T-helper 2 cell treated with Interferon-gamma antibody and Interleukin-4, amounts not matched to agents 5 μg/mL and 100 μg/mL, for 36 hours (primary cell): ENCODE data around the gene SLC10A2.

Source experiments
- DNase-seq: peaks from one replicate; pipeline ENCODE4 v3.0.0; 2021; ENCODE audit warnings: low spot score
- H3K27ac Mint-ChIP-seq: one replicate; pipeline ENCODE4 v1.8.0; 2021; ENCODE audit warnings: mild to moderate bottlenecking, mixed read lengths
- H3K27me3 Mint-ChIP-seq: one replicate; pipeline ENCODE4 v1.8.0; 2021; ENCODE audit warnings: low read depth, mixed read lengths
- H3K36me3 Mint-ChIP-seq: one replicate; pipeline ENCODE4 v1.8.0; 2021; ENCODE audit warnings: low read depth, mixed read lengths
- H3K4me1 Mint-ChIP-seq: one replicate; pipeline ENCODE4 v1.8.0; 2021; ENCODE audit warnings: low read depth, mixed read lengths
- H3K4me3 Mint-ChIP-seq: one replicate; pipeline ENCODE4 v1.8.0; 2022; ENCODE audit warnings: mild to moderate bottlenecking, moderate library complexity, mixed read lengths
- H3K9me3 Mint-ChIP-seq: one replicate; pipeline ENCODE4 v1.8.0; 2021; ENCODE audit warnings: mixed read lengths

SLC10A2 gene

GRCh38 chr13:103031332-103031873 is 34.8 kb downstream of the SLC10A2 start:
- no peaks in the 10 kb centered on the region for H3K4me1 Mint-ChIP-seq
- DNase-seq = no peak
- no peaks in the 10 kb centered on the region for H3K27me3 Mint-ChIP-seq
- H3K9me3 Mint-ChIP-seq = no peaks in the 10 kb centered on the region
- no peaks in the 10 kb centered on the region for H3K36me3 Mint-ChIP-seq
- no peak overlapping the region for H3K27ac Mint-ChIP-seq
- H3K4me3 Mint-ChIP-seq = no peak overlapping the region

- Mint-ChIP-seq H3K27me3 (no peaks in the 10 kb centered on the region), H3K4me1 (no peaks in the 10 kb centered on the region), H3K27ac (no peak overlapping the region), H3K4me3 (no peak overlapping the region), H3K9me3 (peaks cover 2% of the 10 kb centered on the region), H3K36me3 (no peaks in the 10 kb centered on the region)
- DNase-seq = no peak
Observed at GRCh38 chr13:103030776-103031175, 35.4 kb downstream of the SLC10A2 start.

- Mint-ChIP-seq H3K4me1 (no peaks in the 10 kb centered on the region), H3K36me3 (no peaks in the 10 kb centered on the region), H3K27ac (no peak overlapping the region), H3K9me3 (peaks cover 7% of the 10 kb centered on the region), H3K27me3 (no peaks in the 10 kb centered on the region), H3K4me3 (no peak overlapping the region)
- DNase-seq = no peak
Observed at GRCh38 chr13:103029798-103030197, 36.4 kb downstream of the SLC10A2 start.

GRCh38 chr13:103022336-103022735 is 43.9 kb downstream of the SLC10A2 start:
- DNase-seq = no peak
- H3K27me3 Mint-ChIP-seq = no peaks in the 10 kb centered on the region
- no peaks in the 10 kb centered on the region for H3K36me3 Mint-ChIP-seq
- H3K27ac Mint-ChIP-seq = no peak overlapping the region
- H3K9me3 Mint-ChIP-seq = peaks cover 7% of the 10 kb centered on the region
- H3K4me1 Mint-ChIP-seq = no peaks in the 10 kb centered on the region
- H3K4me3 Mint-ChIP-seq = no peak overlapping the region

- Mint-ChIP-seq H3K4me1 (no peaks in the 10 kb centered on the region), H3K4me3 (no peak overlapping the region), H3K27me3 (no peaks in the 10 kb centered on the region), H3K27ac (no peak overlapping the region), H3K36me3 (no peaks in the 10 kb centered on the region), H3K9me3 (no peaks in the 10 kb centered on the region)
- DNase-seq = no peak
Observed at GRCh38 chr13:103018556-103018955, 47.7 kb downstream of the SLC10A2 start.

GRCh38 chr13:103012646-103013045 is 53.6 kb downstream of the SLC10A2 start:
- H3K9me3 Mint-ChIP-seq = no peaks in the 10 kb centered on the region
- H3K4me1 Mint-ChIP-seq = no peaks in the 10 kb centered on the region
- DNase-seq = no peak
- H3K36me3 Mint-ChIP-seq = no peaks in the 10 kb centered on the region
- H3K27me3 Mint-ChIP-seq = no peaks in the 10 kb centered on the region
- H3K27ac Mint-ChIP-seq = no peak overlapping the region
- no peak overlapping the region for H3K4me3 Mint-ChIP-seq

GRCh38 chr13:103009051-103009840 is 57.0 kb downstream of the SLC10A2 start:
- Mint-ChIP-seq H3K4me3 (no peak overlapping the region), H3K4me1 (no peaks in the 10 kb centered on the region), H3K9me3 (no peaks in the 10 kb centered on the region), H3K27ac (no peak overlapping the region), H3K27me3 (no peaks in the 10 kb centered on the region), H3K36me3 (no peaks in the 10 kb centered on the region)
- no peak for DNase-seq

GRCh38 chr13:103007427-103007762 is 58.8 kb downstream of the SLC10A2 start:
- no peaks in the 10 kb centered on the region for H3K36me3 Mint-ChIP-seq
- no peaks in the 10 kb centered on the region for H3K9me3 Mint-ChIP-seq
- no peak for DNase-seq
- no peaks in the 10 kb centered on the region for H3K27me3 Mint-ChIP-seq
- H3K27ac Mint-ChIP-seq = no peak overlapping the region
- H3K4me3 Mint-ChIP-seq = no peak overlapping the region
- no peaks in the 10 kb centered on the region for H3K4me1 Mint-ChIP-seq

GRCh38 chr13:103006641-103007426 is 59.4 kb downstream of the SLC10A2 start:
- H3K27me3 Mint-ChIP-seq = no peaks in the 10 kb centered on the region
- H3K4me1 Mint-ChIP-seq = no peaks in the 10 kb centered on the region
- no peaks in the 10 kb centered on the region for H3K9me3 Mint-ChIP-seq
- no peak for DNase-seq
- no peak overlapping the region for H3K27ac Mint-ChIP-seq
- H3K4me3 Mint-ChIP-seq = no peak overlapping the region
- no peaks in the 10 kb centered on the region for H3K36me3 Mint-ChIP-seq

GRCh38 chr13:103004661-103005345 is 61.4 kb downstream of the SLC10A2 start:
- H3K4me3 Mint-ChIP-seq = no peak overlapping the region
- no peak overlapping the region for H3K27ac Mint-ChIP-seq
- no peak for DNase-seq
- H3K27me3 Mint-ChIP-seq = no peaks in the 10 kb centered on the region
- H3K36me3 Mint-ChIP-seq = no peaks in the 10 kb centered on the region
- no peaks in the 10 kb centered on the region for H3K9me3 Mint-ChIP-seq
- H3K4me1 Mint-ChIP-seq = no peaks in the 10 kb centered on the region

- H3K36me3 Mint-ChIP-seq = no peaks in the 10 kb centered on the region
- H3K27ac Mint-ChIP-seq = no peak overlapping the region
- no peak for DNase-seq
Observed at GRCh38 chr13:103003631-103004030, 62.6 kb downstream of the SLC10A2 start.

GRCh38 chr13:103002279-103002678 is 63.9 kb downstream of the SLC10A2 start:
- Mint-ChIP-seq H3K4me3 (no peak overlapping the region), H3K27ac (no peak overlapping the region), H3K27me3 (no peaks in the 10 kb centered on the region), H3K4me1 (no peaks in the 10 kb centered on the region), H3K9me3 (no peaks in the 10 kb centered on the region), H3K36me3 (no peaks in the 10 kb centered on the region)
- DNase-seq = no peak

More at GRCh38 chr13:103003631-103004030, 62.6 kb downstream of the SLC10A2 start:
- H3K4me1 Mint-ChIP-seq = no peaks in the 10 kb centered on the region
- no peak overlapping the region for H3K4me3 Mint-ChIP-seq
- H3K9me3 Mint-ChIP-seq = no peaks in the 10 kb centered on the region
- H3K27me3 Mint-ChIP-seq = no peaks in the 10 kb centered on the region

- Mint-ChIP-seq H3K27me3 (no peaks in the 10 kb centered on the region), H3K36me3 (no peaks in the 10 kb centered on the region), H3K9me3 (no peaks in the 10 kb centered on the region)
Observed at GRCh38 chr13:103000157-103000556, 66.1 kb downstream of the SLC10A2 start.

GRCh38 chr13:102999499-102999898 is 66.7 kb downstream of the SLC10A2 start:
- H3K9me3 Mint-ChIP-seq = no peaks in the 10 kb centered on the region
- no peaks in the 10 kb centered on the region for H3K36me3 Mint-ChIP-seq
- H3K4me1 Mint-ChIP-seq = no peaks in the 10 kb centered on the region
- no peak overlapping the region for H3K4me3 Mint-ChIP-seq
- no peaks in the 10 kb centered on the region for H3K27me3 Mint-ChIP-seq
- DNase-seq = no peak
- no peak overlapping the region for H3K27ac Mint-ChIP-seq

More at GRCh38 chr13:103000157-103000556, 66.1 kb downstream of the SLC10A2 start:
- no peaks in the 10 kb centered on the region for H3K4me1 Mint-ChIP-seq
- H3K27ac Mint-ChIP-seq = no peak overlapping the region
- no peak for DNase-seq
- H3K4me3 Mint-ChIP-seq = no peak overlapping the region
